H1 (cell line): ENCODE data around the gene TFRC. TPM values are rescaled to one million over a fixed set of nuclear protein-coding genes. Genes with fewer than 3 reads are reported as not detected.

ENCODE experiments used
- CTCF ChIA-PET: fragments of 300-600 bp; sonication (Branson Sonifier 250); formaldehyde crosslinking; loops from one replicate; lab custom pipeline; 2021; ENCODE audit not compliant: partially characterized antibody; lab: Charles Lee
- POLR2A ChIA-PET: fragments of 300-600 bp; sonication (Branson Sonifier 250); formaldehyde crosslinking; loops from one replicate; lab custom pipeline; 2021; ENCODE audit warnings: inconsistent platforms; ENCODE audit not compliant: partially characterized antibody; lab: Charles Lee
- DNase-seq, 2 experiments: peaks; one replicate each; pipeline versions ENCODE4 v3.0.0 to v3.0.0-alpha.2; 2010 to 2022; ENCODE audit warnings: low spot score in 2 of 2, low read depth in 1 of 2, mixed read lengths in 1 of 2
- FAIRE-seq: peaks from 2 replicates; lab custom pipeline; 2011; peaks lifted over from hg19 to GRCh38; lab: Jason Lieb, UNC
- H2AFZ ChIP-seq: 2 replicates; pipeline ENCODE4 v1.8.1; 2012; ENCODE audit warnings: low read length, inconsistent platforms
- H2AK5ac ChIP-seq: 2 replicates; pipeline ENCODE4 v1.6.1; 2013; ENCODE audit warnings: low read depth, low read length
- H2BK120ac ChIP-seq: replicated peaks from 2 replicates; pipeline ENCODE3; 2013; ENCODE audit warnings: low read depth, low read length, inconsistent platforms
- H2BK12ac ChIP-seq: 2 replicates; pipeline ENCODE4 v1.6.1; 2013; ENCODE audit warnings: low read depth, low read length
- H2BK15ac ChIP-seq: 2 replicates; pipeline ENCODE4 v1.6.1; 2013; ENCODE audit warnings: low read length
- H2BK20ac ChIP-seq: 2 replicates; pipeline ENCODE4 v1.6.1; 2013; ENCODE audit warnings: low read length
- H2BK5ac ChIP-seq: 2 replicates; pipeline ENCODE4 v1.6.1; 2013; ENCODE audit warnings: low read depth, low read length
- H3K14ac ChIP-seq: 2 replicates; pipeline ENCODE4 v1.6.1; 2013; ENCODE audit warnings: inconsistent platforms; ENCODE audit not compliant: insufficient read length
- H3K18ac ChIP-seq: 2 replicates; pipeline ENCODE4 v1.6.1; 2013; ENCODE audit warnings: low read length; ENCODE audit errors: extremely low read depth
- H3K23ac ChIP-seq: 2 replicates; pipeline ENCODE4 v1.6.1; 2013; ENCODE audit warnings: inconsistent platforms; ENCODE audit not compliant: insufficient read length
- H3K23me2 ChIP-seq: 2 replicates; pipeline ENCODE4 v1.6.1; 2013; ENCODE audit warnings: low read depth, low read length
- H3K27ac ChIP-seq: 2 replicates; pipeline ENCODE4 v1.6.1; 2011; ENCODE audit warnings: low read depth, low read length, inconsistent platforms
- H3K27me3 ChIP-seq, 4 experiments: replicated peaks in 1 of 4; 1 replicate in 1 of 4; 2 replicates in 3 of 4; pipeline versions ENCODE4 v1.6.1 to v1.8.1; 2011 to 2013; ENCODE audit warnings: low read length in 3 of 4, mild to moderate bottlenecking in 3 of 4, inconsistent platforms in 2 of 4, mixed read lengths in 2 of 4, moderate library complexity in 1 of 4; ENCODE audit not compliant: control insufficient read depth in 3 of 4, insufficient read depth in 3 of 4; ENCODE audit errors: extremely low read depth in 1 of 4
- H3K36me3 ChIP-seq, 4 experiments: 2 replicates each; pipeline versions ENCODE4 v1.6.1 to v1.8.1; 2011 to 2013; ENCODE audit warnings: mild to moderate bottlenecking in 4 of 4, low read length in 3 of 4, moderate library complexity in 2 of 4, control low read depth in 1 of 4, inconsistent platforms in 1 of 4; ENCODE audit not compliant: insufficient read depth in 4 of 4, control insufficient read depth in 2 of 4
- H3K4ac ChIP-seq: replicated peaks from 2 replicates; pipeline ENCODE3; 2013; ENCODE audit warnings: low read length, low read depth, mixed read lengths, inconsistent platforms; ENCODE audit not compliant: insufficient read length
- H3K4me1 ChIP-seq, 4 experiments: replicated peaks in 1 of 4; 1 replicate in 1 of 4; 2 replicates in 3 of 4; pipeline versions ENCODE4 v1.6.1 to v1.8.1; 2011 to 2013; ENCODE audit warnings: low read length in 3 of 4, inconsistent platforms in 2 of 4, mixed read lengths in 1 of 4; ENCODE audit not compliant: insufficient read depth in 4 of 4, control insufficient read depth in 3 of 4
- H3K4me2 ChIP-seq, 2 experiments: 2 replicates each; pipeline versions ENCODE4 v1.6.1 to v1.8.1; 2011 to 2013; ENCODE audit warnings: low read depth in 2 of 2, low read length in 2 of 2, control low read depth in 1 of 2, inconsistent platforms in 1 of 2, mild to moderate bottlenecking in 1 of 2; ENCODE audit not compliant: insufficient read depth in 1 of 2
- H3K4me3 ChIP-seq, 4 experiments: fragments of 200-600, 300-600 bp in 1 of 4; sonication (generic), shearing (Covaris generic), sonication (Bioruptor Twin) in 1 of 4; 2 replicates each; pipeline versions ENCODE4 v1.5.1 to v1.8.1; 2011 to 2016; ENCODE audit warnings: low read length in 4 of 4, low read depth in 3 of 4, control low read depth in 2 of 4, inconsistent platforms in 2 of 4, mild to moderate bottlenecking in 2 of 4, mixed read lengths in 1 of 4, moderate library complexity in 1 of 4; ENCODE audit not compliant: insufficient read depth in 2 of 4; ENCODE audit errors: extremely low read depth in 1 of 4
- H3K56ac ChIP-seq: replicated peaks from 2 replicates; pipeline ENCODE3; 2013; ENCODE audit warnings: low read depth, mild to moderate bottlenecking, mixed read lengths, low read length, inconsistent platforms; ENCODE audit not compliant: insufficient read length
- H3K79me1 ChIP-seq: 2 replicates; pipeline ENCODE4 v1.6.1; 2013; ENCODE audit warnings: low read depth, low read length, control low read depth
- H3K79me2 ChIP-seq, 2 experiments: 2 replicates each; pipeline versions ENCODE4 v1.6.1 to v1.8.1; 2012 to 2013; ENCODE audit warnings: low read length in 2 of 2, mild to moderate bottlenecking in 2 of 2, inconsistent platforms in 1 of 2; ENCODE audit not compliant: insufficient read depth in 2 of 2, control insufficient read depth in 1 of 2
- H3K9ac ChIP-seq, 4 experiments: replicated peaks in 1 of 4; 1 replicate in 1 of 4; 2 replicates in 3 of 4; pipeline versions ENCODE4 v1.6.1 to v1.8.1; 2011 to 2013; ENCODE audit warnings: low read depth in 3 of 4, low read length in 3 of 4, control low read depth in 2 of 4, mild to moderate bottlenecking in 2 of 4, moderate library complexity in 2 of 4, inconsistent platforms in 1 of 4; ENCODE audit errors: extremely low read depth in 1 of 4
- H3K9me3 ChIP-seq, 2 experiments: 2 replicates each; pipeline versions ENCODE4 v1.6.1 to v1.8.1; 2012 to 2013; ENCODE audit warnings: mild to moderate bottlenecking in 2 of 2, moderate library complexity in 2 of 2, control low read depth in 1 of 2, inconsistent platforms in 1 of 2, low read depth in 1 of 2, low read length in 1 of 2, mixed read lengths in 1 of 2; ENCODE audit not compliant: insufficient read depth in 2 of 2
- H4K20me1 ChIP-seq, 2 experiments: replicated peaks in 1 of 2; 2 replicates each; pipeline versions ENCODE3 to v1.8.1; 2011 to 2013; ENCODE audit warnings: inconsistent platforms in 2 of 2, low read length in 2 of 2, mild to moderate bottlenecking in 1 of 2; ENCODE audit not compliant: insufficient read depth in 2 of 2, control insufficient read depth in 1 of 2
- H4K5ac ChIP-seq: 2 replicates; pipeline ENCODE4 v1.6.1; 2013; ENCODE audit warnings: low read length, low read depth, mixed read lengths, inconsistent platforms; ENCODE audit not compliant: insufficient read length
- H4K8ac ChIP-seq: 2 replicates; pipeline ENCODE4 v1.8.0; 2013; ENCODE audit warnings: mild to moderate bottlenecking, moderate library complexity, low read length, inconsistent platforms; ENCODE audit not compliant: insufficient read depth; ENCODE audit errors: extremely low read depth
- H4K91ac ChIP-seq: replicated peaks from 2 replicates; pipeline ENCODE3; 2013; ENCODE audit warnings: low read length, mixed read lengths, inconsistent platforms; ENCODE audit not compliant: insufficient read length
- FOSL1 ChIP-seq: IDR thresholded peaks from 2 replicates; pipeline ENCODE4 v1.6.1; 2011; ENCODE audit warnings: mild to moderate bottlenecking, low read depth, low read length, moderate library complexity; ENCODE audit not compliant: insufficient read depth
- SRF ChIP-seq: IDR thresholded peaks from 2 replicates; pipeline ENCODE4 v1.6.1; 2011; ENCODE audit warnings: mild to moderate bottlenecking, low read depth, low read length, moderate library complexity
- WGBS, 2 experiments: shearing (Covaris generic) in 1 of 2; methylation state at CpG; one replicate each; pipeline versions ENCODE4 v1.1.6 to v1.1.7; 2013 to 2015; ENCODE audit warnings: low lambda C conversion rate in 2 of 2, mixed read lengths in 2 of 2, inconsistent platforms in 1 of 2, low coverage in 1 of 2, missing lambda C conversion rate in 1 of 2; ENCODE audit not compliant: insufficient replicate concordance in 2 of 2, insufficient coverage in 1 of 2, insufficient read length in 1 of 2; ENCODE audit errors: extremely low coverage in 1 of 2, missing lambda C conversion rate in 1 of 2; 5-methylcytosine and 5-hydroxymethylcytosine counted together
- polyA plus RNA-seq, 7 experiments: library from polyadenylated mRNA; depleted of rRNA in 3 of 7; stranded (reverse) in 5 of 7; unstranded in 2 of 7; fragments of >200 nt in 5 of 7; fragments of 200-250 nt in 2 of 7; gene quantifications; 1 replicate in 5 of 7; 2 replicates in 1 of 7; 4 replicates in 1 of 7; pipeline versions ENCODE4 v1.2.1 to v1.2.3, GENCODE V29; 2011 to 2013; ENCODE audit warnings: missing spikeins in 2 of 7, mixed read lengths in 2 of 7
- total RNA-seq: library from RNA; stranded (reverse); fragmentation: NEBNext Ultra II Directional; extraction: Animal tissue kit (Norgen Biotek cat#: 25700); gene quantifications from 2 replicates; pipeline ENCODE4 v1.2.1, GENCODE V29; 2021
- TF ChIP-seq, protein P1 (sequence below), 3 experiments: IDR thresholded peaks; 1 replicate in 2 of 3; 2 replicates in 1 of 3; pipeline versions ENCODE4 v1.5.1 to v1.6.1; 2011; ENCODE audit warnings: low read length in 3 of 3, mild to moderate bottlenecking in 3 of 3, inconsistent platforms in 2 of 3, low read depth in 1 of 3, moderate library complexity in 1 of 3; ENCODE audit not compliant: insufficient read depth in 1 of 3; ENCODE audit errors: control extremely low read depth in 1 of 3
- TF ChIP-seq, protein P2 (sequence below): IDR thresholded peaks from 2 replicates; pipeline ENCODE4 v1.6.1; 2011; ENCODE audit warnings: low read length, improper control_type of control experiment

TFRC gene
- total and polyA plus RNA-seq, 2 of the 8 experiments (the other 6 are each of a cell fraction or from before 2014, with no cell fraction given), result 67.3 to 161 TPM

DNA sequence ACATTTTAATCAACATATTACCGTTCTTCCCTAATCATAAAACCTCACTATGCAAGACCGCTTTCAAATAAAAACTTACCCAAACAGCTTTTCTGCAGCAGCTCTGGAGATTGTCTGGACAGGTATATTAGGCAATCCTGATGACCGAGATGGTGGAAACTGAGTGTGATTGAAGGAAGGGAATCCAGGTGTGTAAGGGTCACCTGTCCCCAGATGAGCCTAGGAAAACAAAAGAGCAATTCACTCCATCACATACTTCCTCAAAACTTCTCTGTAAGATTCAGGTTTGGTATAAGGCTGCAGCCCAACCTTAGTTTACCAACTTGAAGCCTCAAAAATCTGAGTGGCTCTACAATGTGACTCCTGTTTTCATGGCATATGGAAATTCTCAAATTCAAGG is 14.5 kb downstream of the TFRC start:
- Histone ChIP-seq H3K27me3 (no peaks in the 10 kb centered on the region), H4K8ac (no peak overlapping the region), H2AK5ac (no peak overlapping the region), H3K4ac (no peak overlapping the region), H2BK15ac (no peak overlapping the region), H4K5ac (no peak overlapping the region), H3K36me3 (peaks cover 44 to 98% (median 86%) of the 10 kb centered on the region in 4 experiments), H3K14ac (no peak overlapping the region), H2AFZ (no peak overlapping the region), H3K79me1 (no peaks in the 10 kb centered on the region; the same call in 1 of the 2 replicates), H3K56ac (no peak overlapping the region), H3K18ac (no peak overlapping the region), H3K23me2 (no peaks in the 10 kb centered on the region), H3K4me1 (no peaks in the 10 kb centered on the region), H3K23ac (no peak overlapping the region), H3K9me3 (no peaks in the 10 kb centered on the region), H2BK5ac (no peak overlapping the region), H2BK12ac (no peak overlapping the region), H3K4me3 (no peak overlapping the region), H4K20me1 (peaks cover 0 to 1% of the 10 kb centered on the region in 2 experiments), H2BK120ac (no peak overlapping the region), H4K91ac (no peak overlapping the region), H3K4me2 (no peak overlapping the region), H3K27ac (no peak overlapping the region), H3K9ac (no peak overlapping the region), H3K79me2 (peaks cover 0 to 4% of the 10 kb centered on the region in 2 experiments; a peak in 1 of 4 replicates), H2BK20ac (no peak overlapping the region)
- 99 to 100% methylated on average over 2 to 3 of the region's 3 CpGs for WGBS, 2 experiments
- TF ChIP-seq, protein P1, sequence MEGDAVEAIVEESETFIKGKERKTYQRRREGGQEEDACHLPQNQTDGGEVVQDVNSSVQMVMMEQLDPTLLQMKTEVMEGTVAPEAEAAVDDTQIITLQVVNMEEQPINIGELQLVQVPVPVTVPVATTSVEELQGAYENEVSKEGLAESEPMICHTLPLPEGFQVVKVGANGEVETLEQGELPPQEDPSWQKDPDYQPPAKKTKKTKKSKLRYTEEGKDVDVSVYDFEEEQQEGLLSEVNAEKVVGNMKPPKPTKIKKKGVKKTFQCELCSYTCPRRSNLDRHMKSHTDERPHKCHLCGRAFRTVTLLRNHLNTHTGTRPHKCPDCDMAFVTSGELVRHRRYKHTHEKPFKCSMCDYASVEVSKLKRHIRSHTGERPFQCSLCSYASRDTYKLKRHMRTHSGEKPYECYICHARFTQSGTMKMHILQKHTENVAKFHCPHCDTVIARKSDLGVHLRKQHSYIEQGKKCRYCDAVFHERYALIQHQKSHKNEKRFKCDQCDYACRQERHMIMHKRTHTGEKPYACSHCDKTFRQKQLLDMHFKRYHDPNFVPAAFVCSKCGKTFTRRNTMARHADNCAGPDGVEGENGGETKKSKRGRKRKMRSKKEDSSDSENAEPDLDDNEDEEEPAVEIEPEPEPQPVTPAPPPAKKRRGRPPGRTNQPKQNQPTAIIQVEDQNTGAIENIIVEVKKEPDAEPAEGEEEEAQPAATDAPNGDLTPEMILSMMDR (IDR thresholded peaks at IDR 0.05; ENCODE audit: control extremely low read depth in 1 of 3, insufficient read depth in 1 of 3, low read depth in 1 of 3, low read length in 3 of 3), result no peak
- TF ChIP-seq, protein P2, sequence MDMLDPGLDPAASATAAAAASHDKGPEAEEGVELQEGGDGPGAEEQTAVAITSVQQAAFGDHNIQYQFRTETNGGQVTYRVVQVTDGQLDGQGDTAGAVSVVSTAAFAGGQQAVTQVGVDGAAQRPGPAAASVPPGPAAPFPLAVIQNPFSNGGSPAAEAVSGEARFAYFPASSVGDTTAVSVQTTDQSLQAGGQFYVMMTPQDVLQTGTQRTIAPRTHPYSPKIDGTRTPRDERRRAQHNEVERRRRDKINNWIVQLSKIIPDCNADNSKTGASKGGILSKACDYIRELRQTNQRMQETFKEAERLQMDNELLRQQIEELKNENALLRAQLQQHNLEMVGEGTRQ, result no peak
- TF ChIP-seq FOSL1 (no peak), SRF (no peak)
- DNase-seq (no peak), FAIRE-seq (no peak)
- POLR2A ChIA-PET, result interaction anchor here (0.5 to 1.6 kb wide), 2 partner anchors 15 to 33 kb away, joined by 3 to 6 read pairs; no protein-coding TSS in a partner anchor
- CTCF ChIA-PET, result interaction anchor here (1.0 to 22.4 kb wide), 2 partner anchors 24 to 127 kb away, joined by 3 to 299 read pairs; no protein-coding TSS in a partner anchor
